GM19351 (cell line): ENCODE data around the gene FAM136A.
"Not testable (repeated sequence)": the region's sequence is repeated elsewhere in the genome, so short reads cannot be mapped to it uniquely, and the experiment has no call there.

Experiments
- ATAC-seq: cut with Tn5 transposase; IDR thresholded peaks from one replicate; pipeline ENCODE4 v1.9.1; 2021; ENCODE audit warnings: mild to moderate bottlenecking, moderate library complexity; ENCODE audit not compliant: unreplicated experiment

FAM136A gene

DNA sequence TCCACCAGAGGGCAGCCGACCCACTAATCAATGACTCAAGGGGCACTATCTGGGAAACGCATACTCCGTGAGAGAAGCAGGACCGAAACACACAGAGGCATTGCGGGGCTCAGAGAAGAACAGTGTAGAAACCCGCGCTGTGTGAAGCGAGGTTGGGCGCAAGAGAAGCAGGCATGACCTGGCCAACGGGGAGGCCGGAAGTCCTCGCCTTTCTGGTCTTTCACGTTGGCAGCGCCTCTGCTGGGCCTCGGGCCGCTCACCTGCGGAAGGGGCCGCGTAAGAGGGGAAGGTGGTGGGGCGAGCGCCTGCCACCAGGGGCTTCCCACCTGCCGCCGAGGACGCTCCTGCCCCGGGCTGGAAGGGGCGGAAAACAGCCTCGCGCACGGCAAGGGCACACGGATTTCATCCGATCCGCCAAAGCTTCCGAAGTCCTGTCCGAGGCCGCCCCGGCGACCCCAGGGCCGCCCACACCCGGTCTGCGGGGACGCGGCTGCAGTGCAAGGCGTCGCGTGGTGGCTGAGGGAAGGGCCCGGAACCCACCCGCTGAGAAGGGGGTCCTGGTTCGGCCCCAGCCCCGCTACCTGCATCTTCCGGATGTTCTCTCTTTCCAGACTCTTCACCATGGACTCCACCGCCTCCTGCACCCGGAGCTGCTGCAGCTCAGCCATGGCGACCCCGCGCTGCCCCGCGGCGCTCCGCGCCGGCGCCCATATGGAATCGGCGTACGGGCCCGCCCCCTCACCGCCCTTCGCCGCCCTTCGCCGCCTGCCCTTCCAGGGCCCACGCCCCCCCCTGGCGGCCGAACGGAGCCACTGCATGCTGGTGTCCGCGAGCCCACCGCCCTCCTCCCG lies at the start of gene FAM136A:
FAM136A (minus strand) TSS at position 724 of the 851 bp plus-strand sequence; CDS start at position 668, 56 bp downstream.
- ATAC-seq = peak; percentile 77

DNA sequence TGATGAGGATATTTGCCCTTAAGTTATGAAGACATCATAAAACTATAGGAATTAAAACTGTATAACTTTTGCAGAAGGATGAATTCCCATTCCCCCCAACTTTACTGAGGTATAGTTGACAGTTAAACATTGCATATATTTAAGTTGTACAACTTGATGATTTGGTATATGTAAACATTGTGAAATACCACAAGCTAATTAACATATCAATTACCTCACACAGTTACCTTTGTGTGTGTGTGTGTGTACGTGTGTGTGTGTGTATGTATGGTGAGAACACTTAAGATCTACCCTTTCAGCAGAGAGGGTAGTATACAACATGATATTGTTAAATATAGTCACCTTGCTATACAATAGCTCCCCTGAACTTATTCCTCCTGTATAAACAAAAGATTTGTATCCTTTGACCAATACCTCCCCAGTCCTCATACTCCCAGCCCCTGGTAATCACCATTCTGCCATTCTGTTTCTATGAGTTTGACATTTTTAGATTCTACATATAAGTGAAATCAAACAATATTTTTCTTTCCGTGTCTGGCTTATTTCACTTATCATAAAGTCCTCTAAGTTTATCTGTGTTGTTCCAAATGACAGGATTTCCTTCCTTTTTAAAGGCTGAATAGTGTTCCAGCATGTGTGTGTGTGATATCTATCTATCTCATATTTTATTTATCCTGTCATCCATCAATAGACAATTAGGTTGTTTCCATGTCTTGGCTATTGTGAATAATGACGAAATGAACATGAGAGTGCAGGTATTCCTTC lies 48.2 kb upstream of the FAM136A start:
- no peak for ATAC-seq

- ATAC-seq = no peak
These were observed 46.0 kb upstream of the FAM136A start for GRCh38 chr2:70347831-70348230.

GRCh38 chr2:70344195-70344594 lies 42.3 kb upstream of the FAM136A start:
- ATAC-seq = no peak

DNA sequence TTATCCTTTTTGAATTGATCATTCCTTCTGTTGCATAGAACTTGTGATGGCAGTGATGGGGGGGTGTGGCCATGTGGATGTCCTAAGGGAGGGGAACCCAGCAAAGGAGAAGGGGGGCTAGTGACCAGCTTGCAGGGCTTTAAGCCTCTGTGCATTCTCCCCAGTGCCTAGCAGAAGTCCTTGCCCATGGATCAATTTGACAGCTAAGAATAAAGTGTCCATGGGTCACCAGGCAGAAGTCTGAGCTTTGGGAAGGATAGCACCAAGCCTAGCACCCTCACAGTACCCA lies 39.6 kb upstream of the FAM136A start:
- no peak for ATAC-seq

DNA sequence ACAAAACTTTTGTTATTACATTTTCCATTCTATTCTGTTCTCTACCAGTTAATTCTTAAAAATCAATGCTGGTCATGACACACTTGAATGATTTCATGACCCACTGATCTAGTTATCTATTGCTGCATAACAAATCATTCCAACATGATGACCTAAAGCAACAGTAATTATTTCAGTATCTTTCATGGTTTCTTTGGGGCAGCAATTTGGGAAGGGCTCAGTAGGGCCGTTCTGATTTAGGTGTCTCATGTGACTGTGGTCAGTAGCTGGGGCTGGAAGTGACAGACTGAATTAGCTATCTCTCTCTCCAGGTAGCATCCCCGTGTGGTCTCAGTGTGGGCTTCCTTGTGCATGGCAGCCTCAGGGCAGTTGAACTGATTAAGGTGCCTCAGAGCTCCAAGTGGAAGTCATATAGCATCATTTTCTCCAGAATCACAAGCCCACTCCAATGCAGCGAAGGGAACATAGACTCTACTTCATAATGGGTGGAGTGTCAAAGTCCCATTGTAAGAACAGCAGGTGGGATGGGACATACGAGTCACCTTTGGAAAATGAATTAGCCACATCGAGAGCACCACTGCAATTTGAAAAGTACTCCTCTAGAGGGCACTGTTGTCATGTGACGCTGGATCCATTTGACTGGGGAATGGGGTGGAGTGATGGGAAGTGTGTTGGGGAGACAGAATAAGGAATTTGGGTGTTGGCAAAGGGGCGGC lies 39.1 kb upstream of the FAM136A start:
- ATAC-seq = no peak

DNA sequence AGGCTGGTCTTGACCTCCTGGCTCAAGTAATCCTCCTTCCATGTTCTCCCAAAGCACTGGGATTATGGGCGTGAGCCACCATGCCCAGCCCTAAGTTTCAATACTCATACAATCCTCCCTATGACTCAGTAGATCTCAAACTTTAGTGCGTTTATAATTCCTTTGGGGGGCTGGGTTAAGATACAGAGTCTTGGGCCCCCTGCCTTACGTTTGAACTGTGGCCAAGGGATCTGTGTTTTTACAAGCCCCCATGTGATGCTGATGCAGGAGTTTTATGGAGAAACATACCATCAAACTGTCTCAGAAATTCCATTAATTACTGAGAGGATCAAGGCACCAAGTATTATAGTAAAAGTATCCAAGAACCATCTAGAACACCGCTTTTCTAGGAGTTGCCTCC lies 38.2 kb upstream of the FAM136A start:
- no peak for ATAC-seq

DNA sequence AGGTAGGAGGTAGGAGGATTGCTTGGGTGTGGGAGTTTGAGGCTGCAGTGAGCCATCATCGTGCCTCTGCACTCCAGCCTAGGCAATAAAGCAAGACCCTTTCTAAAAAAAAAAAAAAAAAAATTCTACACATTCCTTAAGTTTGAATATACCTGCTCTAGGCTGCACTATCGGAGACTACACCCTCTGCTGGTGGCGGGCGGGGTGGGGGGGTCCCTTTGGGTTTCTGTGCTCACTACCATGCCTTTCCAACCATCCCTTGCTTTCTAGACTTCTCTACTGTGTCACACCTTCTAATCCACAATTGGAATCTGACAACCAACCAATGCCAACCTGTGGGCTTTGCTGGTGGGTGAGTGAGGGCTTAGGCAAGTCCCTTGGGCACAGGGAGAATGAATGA lies 34.7 kb upstream of the FAM136A start:
- no peak for ATAC-seq

GRCh38 chr2:70331012-70331411 lies 29.1 kb upstream of the FAM136A start:
- no peak for ATAC-seq

DNA sequence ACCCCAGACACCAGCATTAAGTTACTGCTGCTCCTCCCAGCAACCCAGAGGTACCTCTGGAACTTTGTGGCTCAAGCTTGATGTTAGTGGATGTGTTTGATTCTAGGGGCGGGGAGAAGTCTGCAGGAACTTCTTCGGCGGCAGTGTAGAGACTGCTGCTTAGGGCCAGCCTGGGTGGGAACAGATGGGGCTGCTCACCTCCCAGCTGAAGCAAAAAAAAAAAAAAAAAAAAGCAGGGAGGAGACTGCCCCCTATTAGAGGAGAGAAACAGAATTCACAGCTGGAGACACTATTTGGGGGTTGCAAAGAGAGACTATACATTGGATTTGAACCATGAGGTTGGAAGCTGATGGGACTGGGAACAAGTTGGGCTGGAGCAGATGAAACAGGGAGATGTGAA lies 28.6 kb upstream of the FAM136A start:
- ATAC-seq = no peak

GRCh38 chr2:70328921-70329561 lies 27.2 kb upstream of the FAM136A start:
- ATAC-seq = no peak

- no peak for ATAC-seq
These were observed 24.0 kb upstream of the FAM136A start for GRCh38 chr2:70325875-70326274.

DNA sequence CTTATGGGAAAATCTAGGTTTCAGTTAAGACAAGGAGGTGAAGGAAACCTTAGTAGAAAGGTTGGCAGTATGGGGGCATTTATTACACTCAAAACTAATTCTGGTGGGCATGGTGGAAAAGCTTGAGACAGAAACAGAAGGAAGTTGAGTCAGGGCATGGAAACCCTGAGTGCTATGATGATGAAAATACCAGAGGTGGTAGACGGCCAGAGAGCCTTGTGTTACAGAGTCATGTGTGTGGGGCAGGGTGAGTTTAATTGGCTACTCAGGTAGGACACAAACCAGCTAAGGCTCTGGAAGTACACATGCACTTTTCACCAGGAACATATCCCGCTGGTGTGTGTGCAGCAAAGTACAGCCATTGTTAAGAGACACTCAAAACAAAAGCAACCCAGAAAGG lies 20.7 kb upstream of the FAM136A start:
- no peak for ATAC-seq

DNA sequence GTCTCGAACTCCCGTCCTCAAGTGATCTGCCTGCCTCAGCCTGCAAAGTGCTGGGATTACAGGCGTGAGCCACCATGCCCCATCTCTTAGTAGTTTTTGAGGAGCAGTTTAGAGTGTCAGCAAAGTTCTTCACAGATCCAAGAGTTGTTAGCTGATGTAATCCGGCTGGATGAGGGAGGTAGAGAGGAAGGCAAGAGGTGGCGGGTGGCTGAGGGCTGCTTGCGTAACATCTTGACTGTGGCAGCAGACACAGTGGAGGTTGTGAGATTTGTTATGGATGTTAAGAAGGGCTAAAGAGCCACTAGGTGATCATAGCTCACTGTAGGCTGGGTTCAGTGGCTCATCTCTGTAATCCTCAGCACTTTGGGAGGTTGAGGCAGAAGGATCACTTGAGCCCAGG lies 19.5 kb upstream of the FAM136A start:
- ATAC-seq = no peak

- ATAC-seq = no peak
These were observed 12.8 kb upstream of the FAM136A start for GRCh38 chr2:70314640-70315039.

GRCh38 chr2:70312560-70312959 lies 10.7 kb upstream of the FAM136A start:
- no peak for ATAC-seq

GRCh38 chr2:70310899-70311298 lies 9.0 kb upstream of the FAM136A start:
- ATAC-seq = no peak

GRCh38 chr2:70305531-70305930 lies 3.7 kb upstream of the FAM136A start:
- no peak for ATAC-seq

DNA sequence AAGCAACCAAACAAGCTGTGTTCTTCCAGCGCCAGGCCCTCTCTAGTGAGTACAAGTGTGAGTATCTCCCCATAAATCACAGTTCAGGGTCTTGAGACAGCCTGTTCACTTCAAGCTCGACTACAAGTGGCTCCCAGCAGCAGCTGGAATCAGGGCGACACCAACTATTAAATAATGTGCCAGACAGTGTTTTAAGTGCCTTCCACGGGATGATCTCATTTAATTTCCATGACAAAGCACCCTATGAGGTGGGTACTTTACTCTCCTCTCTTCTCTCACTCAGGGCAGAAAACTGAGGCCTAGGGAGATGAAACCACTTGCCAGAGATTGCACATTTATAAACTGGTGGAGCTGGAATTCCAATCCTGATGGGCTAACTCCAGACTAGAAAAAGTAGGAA lies 2.6 kb upstream of the FAM136A start:
- ATAC-seq = no peak

- no peak for ATAC-seq
These were observed 1.3 kb upstream of the FAM136A start for GRCh38 chr2:70303186-70303585.

GRCh38 chr2:70302195-70302546 lies 304 bp upstream of the FAM136A start:
- ATAC-seq = not testable (repeated sequence)
